IMR-90 (cell line): Measurements from ENCODE around the gene KCNK7. TPM values are rescaled to one million over a fixed set of nuclear protein-coding genes. Genes with fewer than 3 reads are reported as not detected.

Source experiments
- ATAC-seq: fragments of 200-7000 bp; cut with Tn5 transposase; 2 replicates; pipeline ENCODE4 v1.9.1; 2020; ENCODE audit warnings: low read depth, mild to moderate bottlenecking, moderate library complexity
- BruUV-seq: library from RNA; stranded (reverse); fragments of 400-500 nt; replicated peaks from 2 replicates; lab custom pipeline; 2021; lab: Mats Ljungman, UMichigan
- CTCF ChIA-PET: fragments of 300-600 bp; formaldehyde crosslinking; extraction: SDS; loops from one replicate; lab custom pipeline; 2021; ENCODE audit warnings: antibody characterized with exemption; lab: Yijun Ruan, JAX
- POLR2A ChIA-PET: fragments of 300-600 bp; sonication (Branson Sonifier 250); formaldehyde crosslinking; loops from one replicate; lab custom pipeline; 2022; ENCODE audit warnings: antibody characterized with exemption; ENCODE audit not compliant: unreplicated experiment; lab: Charles Lee
- DNase-seq: peaks from one replicate; pipeline ENCODE4 v3.0.0; 2013
- H2AFZ ChIP-seq: replicated peaks from 2 replicates; pipeline ENCODE3; 2013; ENCODE audit warnings: low read length, mild to moderate bottlenecking; ENCODE audit not compliant: poor library complexity
- H2AK5ac ChIP-seq: 2 replicates; pipeline ENCODE4 v1.6.1; 2013; ENCODE audit warnings: low read depth, low read length, inconsistent platforms
- H2AK9ac ChIP-seq: replicated peaks from 2 replicates; pipeline ENCODE3; 2013; ENCODE audit warnings: mild to moderate bottlenecking, low read depth, low read length, moderate library complexity; ENCODE audit not compliant: poor library complexity
- H2BK120ac ChIP-seq: 2 replicates; pipeline ENCODE4 v1.6.1; 2013; ENCODE audit warnings: low read depth, low read length, inconsistent platforms
- H2BK15ac ChIP-seq: 3 replicates; pipeline ENCODE4 v1.6.1; 2013; ENCODE audit warnings: low read depth, low read length, inconsistent platforms
- H2BK20ac ChIP-seq: 2 replicates; pipeline ENCODE4 v1.6.1; 2013; ENCODE audit warnings: low read depth, mild to moderate bottlenecking, inconsistent platforms, low read length, moderate library complexity
- H2BK5ac ChIP-seq: 2 replicates; pipeline ENCODE4 v1.6.1; 2013; ENCODE audit warnings: mild to moderate bottlenecking, low read depth, low read length, inconsistent platforms; ENCODE audit not compliant: poor library complexity, severe bottlenecking
- H3K14ac ChIP-seq: replicated peaks from 2 replicates; pipeline ENCODE4 v1.6.1; 2013; ENCODE audit warnings: low read depth, low read length, inconsistent platforms
- H3K18ac ChIP-seq: 2 replicates; pipeline ENCODE4 v1.6.1; 2013; ENCODE audit warnings: low read depth, low read length, control low read depth
- H3K23ac ChIP-seq: 2 replicates; pipeline ENCODE4 v1.6.1; 2013; ENCODE audit warnings: low read depth, low read length, inconsistent platforms
- H3K27ac ChIP-seq: 2 replicates; pipeline ENCODE4 v1.5.1; 2013; ENCODE audit warnings: mild to moderate bottlenecking, control low read depth, low read length; ENCODE audit not compliant: insufficient read depth
- H3K27me3 ChIP-seq: 2 replicates; pipeline ENCODE4 v1.6.1; 2013; ENCODE audit warnings: low read length; ENCODE audit not compliant: control insufficient read depth, insufficient read depth
- H3K36me3 ChIP-seq: 2 replicates; pipeline ENCODE4 v1.6.1; 2013; ENCODE audit warnings: low read length, mixed read lengths; ENCODE audit not compliant: control insufficient read depth, insufficient read depth
- H3K4ac ChIP-seq: 2 replicates; pipeline ENCODE4 v1.6.1; 2013; ENCODE audit warnings: low read depth, low read length, inconsistent platforms
- H3K4me1 ChIP-seq: 2 replicates; pipeline ENCODE4 v1.6.1; 2013; ENCODE audit warnings: low read length, mixed read lengths; ENCODE audit not compliant: control insufficient read depth, insufficient read depth
- H3K4me2 ChIP-seq: 2 replicates; pipeline ENCODE4 v1.6.1; 2013; ENCODE audit warnings: low read depth, mild to moderate bottlenecking, control low read depth, low read length, moderate library complexity
- H3K4me3 ChIP-seq: 2 replicates; pipeline ENCODE4 v1.5.1; 2013; ENCODE audit warnings: low read depth, mild to moderate bottlenecking, control low read depth, low read length, moderate library complexity; ENCODE audit not compliant: insufficient read depth
- H3K56ac ChIP-seq: 2 replicates; pipeline ENCODE4 v1.6.1; 2013; ENCODE audit warnings: low read length, inconsistent platforms; ENCODE audit not compliant: insufficient read depth; ENCODE audit errors: extremely low read depth
- H3K79me1 ChIP-seq, 2 experiments: 2 replicates each; pipeline ENCODE4 v1.6.1; 2013; ENCODE audit warnings: low read length in 2 of 2, inconsistent platforms in 1 of 2, low read depth in 1 of 2
- H3K9ac ChIP-seq: 2 replicates; pipeline ENCODE4 v1.6.1; 2013; ENCODE audit warnings: low read depth, low read length, control low read depth
- H3K9me1 ChIP-seq: 2 replicates; pipeline ENCODE4 v1.6.1; 2013; ENCODE audit warnings: low read length, inconsistent platforms; ENCODE audit not compliant: insufficient read depth
- H3K9me3 ChIP-seq: 2 replicates; pipeline ENCODE4 v1.6.1; 2013; ENCODE audit warnings: low read length; ENCODE audit not compliant: control insufficient read depth, insufficient read depth
- H4K20me1 ChIP-seq: 2 replicates; pipeline ENCODE4 v1.6.1; 2013; ENCODE audit warnings: low read length, inconsistent platforms; ENCODE audit not compliant: insufficient read depth
- H4K5ac ChIP-seq: 2 replicates; pipeline ENCODE4 v1.6.1; 2013; ENCODE audit warnings: mild to moderate bottlenecking, low read depth, low read length, control low read depth
- H4K8ac ChIP-seq, 2 experiments: 2 replicates each; pipeline ENCODE4 v1.6.1; 2013; ENCODE audit warnings: low read depth in 2 of 2, low read length in 2 of 2, control low read depth in 1 of 2, inconsistent platforms in 1 of 2
- H4K91ac ChIP-seq: 2 replicates; pipeline ENCODE4 v1.6.1; 2013; ENCODE audit warnings: low read depth, low read length, inconsistent platforms; ENCODE audit not compliant: insufficient read depth
- RAD21 ChIP-seq: IDR thresholded peaks from 2 replicates; pipeline ENCODE4 v1.6.1; 2012; ENCODE audit warnings: low read length, improper control_type of control experiment
- WGBS, 2 experiments: methylation state at CpG; one replicate each; pipeline versions ENCODE4 v1.1.5 to v1.1.7; 2013; ENCODE audit warnings: missing lambda C conversion rate in 2 of 2; ENCODE audit not compliant: insufficient read length in 1 of 2; ENCODE audit errors: extremely low coverage in 2 of 2; 5-methylcytosine and 5-hydroxymethylcytosine counted together
- dilution Hi-C: fragments of 300-500 bp; cut with HindIII; formaldehyde crosslinking; loops from one replicate; pipeline ENCODE4 v1.14.3; 2018; ENCODE audit warnings: low sequenced_read_pairs; ENCODE audit not compliant: unreplicated experiment
- in situ Hi-C: fragments of 300-500 bp; cut with MboI; formaldehyde crosslinking; loops from 3 replicates; pipeline ENCODE4 v1.14.3; 2019; ENCODE audit warnings: low sequenced_read_pairs, inconsistent platforms, mixed read lengths
- intact Hi-C: fragments of 100-400 bp; cut with micrococcal nuclease; formaldehyde crosslinking; loops from 2 replicates; pipeline ENCODE4 v1.10.0; 2022
- polyA plus RNA-seq, 3 experiments: library from polyadenylated mRNA; depleted of rRNA; stranded (reverse); fragments of >200 nt; gene quantifications; 2 replicates each; pipeline ENCODE4 v1.2.3, GENCODE V29; 2012; ENCODE audit warnings: low replicate concordance in 1 of 3
- total RNA-seq: library from RNA; depleted of rRNA; stranded (reverse); fragments of >200 nt; gene quantifications from 2 replicates; pipeline ENCODE4 v1.2.3, GENCODE V29; 2012

Gene KCNK7
- total and polyA plus RNA-seq, 2 of the 4 experiments (the other 2 are of a cell fraction): 0.09 TPM; not detected in 1

DNA sequence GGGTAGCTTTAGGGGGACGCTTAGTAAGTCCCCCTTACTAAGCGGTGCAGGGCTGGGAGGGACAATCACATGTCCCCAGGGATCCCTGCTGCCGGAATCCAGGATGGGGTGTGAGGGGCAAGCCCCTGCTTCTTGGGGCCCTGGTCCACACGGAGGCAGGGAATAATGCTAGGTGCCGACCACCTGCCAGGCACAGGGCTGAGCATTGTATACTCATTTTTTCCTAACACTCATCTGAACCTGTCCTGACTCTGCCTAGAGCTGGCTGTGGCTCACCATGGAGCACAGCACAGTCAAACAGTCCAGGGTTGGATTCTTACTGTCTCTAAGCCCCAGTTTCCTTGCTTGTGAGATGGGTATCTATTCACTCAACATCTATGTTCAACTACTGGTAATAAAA, 36.1 kb downstream of the KCNK7 start:
- peak overlapping the region in 1 of 2 experiments; percentile 91; a peak in 2 of 4 replicates for H4K8ac ChIP-seq
- intact Hi-C loops (no loop called here), in situ Hi-C loops (no loop called here), dilution Hi-C loops (no loop called here)
- POLR2A ChIA-PET: no interaction called here
- H2AK5ac ChIP-seq: peak overlapping the region; percentile 92; the same call in 1 of the 2 replicates
- no peak for DNase-seq
- no peak overlapping the region for H4K5ac ChIP-seq
- H3K23ac ChIP-seq: peak overlapping the region; percentile 1; the same call in 1 of the 2 replicates
- ATAC-seq: no peak
- peak overlapping the region; percentile 50 for H2BK5ac ChIP-seq
- H3K18ac ChIP-seq: no peak overlapping the region
- H4K91ac ChIP-seq: 0 out of 2 replicates have a peak overlapping the region, but pooled peaks have one; percentile 2
- no peak overlapping the region for H3K9ac ChIP-seq
- no peak overlapping the region for H3K4me3 ChIP-seq
- peak overlapping the region; percentile 86 for H2AK9ac ChIP-seq
- H3K4me2 ChIP-seq: no peak overlapping the region
- H2BK120ac ChIP-seq: peak overlapping the region; percentile 29; the same call in 1 of the 2 replicates
- no TSS peak for BruUV-seq
- WGBS, 2 experiments: no CpG with 5 or more reads among the region's 5 CpGs
- H3K4ac ChIP-seq: peak overlapping the region; percentile 96
- peaks cover 25% of the 10 kb centered on the region for H3K9me1 ChIP-seq
- peaks cover 14 to 34% of the 10 kb centered on the region in 2 experiments; a peak in 3 of 4 replicates for H3K79me1 ChIP-seq
- H3K9me3 ChIP-seq: no peaks in the 10 kb centered on the region
- H3K56ac ChIP-seq: no peak overlapping the region
- peak overlapping the region; percentile 26; the same call in 2 of the 3 replicates for H2BK15ac ChIP-seq
- no peaks in the 10 kb centered on the region for H3K27me3 ChIP-seq
- H2AFZ ChIP-seq: peak overlapping the region; percentile 19
- peaks cover 43% of the 10 kb centered on the region for H3K4me1 ChIP-seq
- H3K36me3 ChIP-seq: no peaks in the 10 kb centered on the region
- peak overlapping the region; percentile 2; the same call in 1 of the 2 replicates for H2BK20ac ChIP-seq
- CTCF ChIA-PET: interaction anchor here (1.3 kb wide), 1 partner anchor 13 kb away, joined by 4 read pairs; the partner anchor contains the start of gene FAM89B
- H4K20me1 ChIP-seq: peaks cover 9% of the 10 kb centered on the region; the same call in 1 of the 2 replicates
- no peak overlapping the region for H3K14ac ChIP-seq
- no peak for TF ChIP-seq RAD21
- H3K27ac ChIP-seq: no peak overlapping the region
